Endothelial cell of umbilical vein (primary cell): ENCODE data around the gene TBC1D7. TPM values are rescaled to one million over a fixed set of nuclear protein-coding genes. Genes with fewer than 3 reads are reported as not detected.

Experiments
- BruUV-seq: library from RNA; stranded (reverse); fragments of 400-500 nt; replicated peaks from 2 replicates; lab custom pipeline; 2021; lab: Mats Ljungman, UMichigan
- CTCF ChIA-PET: fragments of 300-600, 350-600 bp; sonication (Branson Sonifier 250); formaldehyde crosslinking; loops from one replicate; lab custom pipeline; 2021; ENCODE audit warnings: antibody characterized with exemption, inconsistent platforms; lab: Charles Lee
- POLR2A ChIA-PET: fragments of 300-600, 350-600 bp; sonication (Branson Sonifier 250); formaldehyde crosslinking; loops from one replicate; lab custom pipeline; 2021; ENCODE audit warnings: antibody characterized with exemption, inconsistent platforms; lab: Charles Lee
- DNase-seq: peaks from one replicate; pipeline ENCODE4 v3.0.0-alpha.2; 2011; ENCODE audit warnings: low read depth, low spot score
- FAIRE-seq: peaks from 2 replicates; lab custom pipeline; 2011; peaks lifted over from hg19 to GRCh38; lab: Jason Lieb, UNC
- H2AFZ ChIP-seq: 2 replicates; pipeline ENCODE4 v1.6.0; 2012; ENCODE audit warnings: low read depth, low read length, control low read depth, inconsistent platforms
- H3K27ac ChIP-seq: 2 replicates; pipeline ENCODE4 v1.5.1; 2011; ENCODE audit warnings: low read depth, mild to moderate bottlenecking, control low read depth, low read length, moderate library complexity; ENCODE audit not compliant: insufficient read depth
- H3K27me3 ChIP-seq, 2 experiments: 2 replicates each; pipeline versions ENCODE4 v1.6.0 to v1.6.1; 2011; ENCODE audit warnings: low read length in 2 of 2, mixed read lengths in 1 of 2; ENCODE audit not compliant: control insufficient read depth in 2 of 2, insufficient read depth in 2 of 2
- H3K36me3 ChIP-seq, 2 experiments: 2 replicates in 1 of 2; 3 replicates in 1 of 2; pipeline ENCODE4 v1.5.1; 2011; ENCODE audit warnings: low read length in 2 of 2, mild to moderate bottlenecking in 1 of 2, moderate library complexity in 1 of 2; ENCODE audit not compliant: control insufficient read depth in 2 of 2, insufficient read depth in 2 of 2; ENCODE audit errors: extremely low read depth in 1 of 2
- H3K4me1 ChIP-seq: 3 replicates; pipeline ENCODE4 v1.5.1; 2011; ENCODE audit warnings: mild to moderate bottlenecking, low read length; ENCODE audit not compliant: control insufficient read depth, insufficient read depth; ENCODE audit errors: extremely low read depth
- H3K4me2 ChIP-seq: 2 replicates; pipeline ENCODE4 v1.6.1; 2011; ENCODE audit warnings: low read length, control low read depth, mixed read lengths; ENCODE audit not compliant: insufficient read depth
- H3K4me3 ChIP-seq, 3 experiments: fragments of 200-600 bp in 1 of 3; sonication (generic), shearing (Covaris generic) in 1 of 3; replicated peaks in 1 of 3; 2 replicates each; pipeline ENCODE4 v1.5.1; 2011 to 2016; ENCODE audit warnings: control low read depth in 3 of 3, low read length in 3 of 3, mild to moderate bottlenecking in 2 of 3, inconsistent platforms in 1 of 3, low read depth in 1 of 3, moderate library complexity in 1 of 3; ENCODE audit not compliant: insufficient read depth in 1 of 3
- H3K79me2 ChIP-seq: 2 replicates; pipeline ENCODE4 v1.6.0; 2012; ENCODE audit warnings: low read length, inconsistent platforms; ENCODE audit not compliant: control insufficient read depth, insufficient read depth
- H3K9ac ChIP-seq: replicated peaks from 2 replicates; pipeline ENCODE3; 2011; ENCODE audit warnings: low read length, control low read depth; ENCODE audit not compliant: insufficient read depth; ENCODE audit errors: extremely low read depth
- H3K9me1 ChIP-seq: replicated peaks from 3 replicates; pipeline ENCODE4 v1.6.0; 2011; ENCODE audit warnings: mild to moderate bottlenecking, low read length; ENCODE audit not compliant: control insufficient read depth, insufficient read depth; ENCODE audit errors: extremely low read depth
- H3K9me3 ChIP-seq: replicated peaks from 2 replicates; pipeline ENCODE4 v1.5.1; 2012; ENCODE audit warnings: low read length, inconsistent platforms; ENCODE audit not compliant: control insufficient read depth, insufficient read depth
- H4K20me1 ChIP-seq: replicated peaks from 2 replicates; pipeline ENCODE3; 2011; ENCODE audit warnings: mild to moderate bottlenecking, low read length; ENCODE audit not compliant: control insufficient read depth, insufficient read depth; ENCODE audit errors: extremely low read depth
- POLR2AphosphoS5 ChIP-seq: IDR thresholded peaks from 2 replicates; pipeline ENCODE4 v1.6.1; 2012; ENCODE audit warnings: low read depth, mild to moderate bottlenecking, control low read depth, low read length, moderate library complexity; ENCODE audit not compliant: insufficient read depth
- dilution Hi-C: fragments of 300-500 bp; cut with MboI; formaldehyde crosslinking; loops from one replicate; pipeline ENCODE4 v1.15.0; 2019; ENCODE audit warnings: low sequenced_read_pairs; ENCODE audit not compliant: extremely low pct_ligation_motif_present
- intact Hi-C: fragments of 100-400 bp; cut with micrococcal nuclease; formaldehyde crosslinking; loops from one replicate; pipeline ENCODE4 v1.10.0; 2022
- polyA plus RNA-seq, 4 experiments: library from polyadenylated mRNA; depleted of rRNA in 3 of 4; stranded (reverse) in 3 of 4; unstranded in 1 of 4; fragments of >200 nt; gene quantifications; 2 replicates each; pipeline versions ENCODE4 v1.2.1 to v1.2.3, GENCODE V29; 2011 to 2012; ENCODE audit warnings: missing spikeins in 1 of 4
- total RNA-seq: library from RNA; stranded (reverse); gene quantifications from 2 replicates; pipeline ENCODE4 v1.2.3, GENCODE V29; 2021
- TF ChIP-seq, protein P1 (sequence below), 2 donors: IDR thresholded peaks; 1 replicate in 1 of 2; 2 replicates in 1 of 2; pipeline ENCODE4 v1.5.1; 2011; ENCODE audit warnings: low read length in 2 of 2, mild to moderate bottlenecking in 2 of 2, moderate library complexity in 2 of 2, control low read depth in 1 of 2, inconsistent platforms in 1 of 2, low read depth in 1 of 2; ENCODE audit not compliant: insufficient read depth in 1 of 2; ENCODE audit errors: extremely low read depth in 1 of 2

The TBC1D7 gene
- total and polyA plus RNA-seq, 2 donors (not counting 3 experiments of a cell fraction or from before 2014, with no cell fraction given): 26.6 to 28.1 TPM

DNA sequence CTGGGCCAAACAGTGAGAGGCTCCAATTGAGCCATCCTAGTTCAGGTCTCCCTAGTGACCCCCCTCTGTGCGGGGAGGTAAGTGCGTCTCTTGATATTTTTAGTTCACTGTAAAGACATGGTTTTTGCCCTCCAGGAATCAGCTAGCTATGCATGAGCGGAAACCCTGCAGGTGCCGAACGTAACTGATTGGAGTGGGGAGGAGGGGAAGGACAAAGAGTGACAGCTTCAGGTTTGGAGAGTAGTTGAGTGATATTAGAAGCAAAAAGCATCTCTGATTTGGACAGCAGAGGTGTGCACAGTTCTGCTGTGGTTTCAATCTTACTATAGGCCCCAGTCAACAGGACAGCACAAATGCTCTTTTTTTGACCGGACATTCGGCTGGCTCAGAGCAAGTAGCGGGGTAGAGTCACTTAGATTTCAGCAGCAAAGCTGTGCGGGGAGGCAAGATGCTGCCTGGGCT lies 31.8 kb downstream of the TBC1D7 start:
- no peak overlapping the region for H3K4me3 ChIP-seq
- BruUV-seq: no TSS peak
- peaks cover 0 to 11% of the 10 kb centered on the region in 2 experiments for H3K36me3 ChIP-seq
- H4K20me1 ChIP-seq: no peaks in the 10 kb centered on the region
- H3K79me2 ChIP-seq: no peaks in the 10 kb centered on the region
- TF ChIP-seq, protein P1, sequence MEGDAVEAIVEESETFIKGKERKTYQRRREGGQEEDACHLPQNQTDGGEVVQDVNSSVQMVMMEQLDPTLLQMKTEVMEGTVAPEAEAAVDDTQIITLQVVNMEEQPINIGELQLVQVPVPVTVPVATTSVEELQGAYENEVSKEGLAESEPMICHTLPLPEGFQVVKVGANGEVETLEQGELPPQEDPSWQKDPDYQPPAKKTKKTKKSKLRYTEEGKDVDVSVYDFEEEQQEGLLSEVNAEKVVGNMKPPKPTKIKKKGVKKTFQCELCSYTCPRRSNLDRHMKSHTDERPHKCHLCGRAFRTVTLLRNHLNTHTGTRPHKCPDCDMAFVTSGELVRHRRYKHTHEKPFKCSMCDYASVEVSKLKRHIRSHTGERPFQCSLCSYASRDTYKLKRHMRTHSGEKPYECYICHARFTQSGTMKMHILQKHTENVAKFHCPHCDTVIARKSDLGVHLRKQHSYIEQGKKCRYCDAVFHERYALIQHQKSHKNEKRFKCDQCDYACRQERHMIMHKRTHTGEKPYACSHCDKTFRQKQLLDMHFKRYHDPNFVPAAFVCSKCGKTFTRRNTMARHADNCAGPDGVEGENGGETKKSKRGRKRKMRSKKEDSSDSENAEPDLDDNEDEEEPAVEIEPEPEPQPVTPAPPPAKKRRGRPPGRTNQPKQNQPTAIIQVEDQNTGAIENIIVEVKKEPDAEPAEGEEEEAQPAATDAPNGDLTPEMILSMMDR (IDR thresholded peaks at IDR 0.05; ENCODE audit: extremely low read depth in 1 of 2, insufficient read depth in 1 of 2, low read depth in 1 of 2, low read length in 2 of 2): no peak
- H3K4me2 ChIP-seq: no peak overlapping the region
- no peak for DNase-seq
- FAIRE-seq: no peak
- H3K9ac ChIP-seq: no peak overlapping the region
- no peaks in the 10 kb centered on the region for H3K9me3 ChIP-seq
- H3K9me1 ChIP-seq: no peaks in the 10 kb centered on the region
- POLR2A ChIA-PET: no interaction called here
- CTCF ChIA-PET: interaction anchor here (2.6 kb wide), 1 partner anchor 385 kb away, joined by 7 read pairs; no protein-coding TSS in a partner anchor
- no peaks in the 10 kb centered on the region for H3K27me3 ChIP-seq
- no peak overlapping the region for H2AFZ ChIP-seq
- H3K27ac ChIP-seq: no peak overlapping the region
- intact Hi-C loops (no loop called here), dilution Hi-C loops (no loop called here)
- H3K4me1 ChIP-seq: no peaks in the 10 kb centered on the region

DNA sequence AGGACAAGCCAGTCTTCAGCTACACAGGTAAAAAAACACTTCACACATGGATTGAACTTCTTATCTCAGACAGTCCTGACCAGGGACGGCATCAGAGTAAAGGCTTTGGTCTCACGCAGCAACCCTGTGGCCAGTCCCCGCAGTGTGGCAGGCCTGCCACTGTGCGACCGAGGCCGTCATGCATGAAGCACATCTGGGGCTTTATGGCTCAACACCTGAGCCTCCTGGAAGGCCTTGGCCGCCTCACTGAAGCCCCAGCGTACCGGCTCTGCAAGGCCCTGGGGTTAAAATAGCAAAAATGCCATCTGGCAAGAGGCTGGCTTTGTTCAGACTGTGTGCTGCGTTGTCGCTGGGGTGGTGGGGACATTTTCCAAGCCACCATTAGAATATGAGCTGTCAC lies 32.8 kb downstream of the TBC1D7 start:
- Histone ChIP-seq H4K20me1 (no peaks in the 10 kb centered on the region), H3K27ac (no peak overlapping the region), H3K9ac (no peak overlapping the region), H3K4me1 (no peaks in the 10 kb centered on the region), H3K4me3 (no peak overlapping the region), H3K9me1 (no peaks in the 10 kb centered on the region), H3K4me2 (no peak overlapping the region), H3K36me3 (peaks cover 2 to 11% of the 10 kb centered on the region in 2 experiments), H3K27me3 (no peaks in the 10 kb centered on the region), H3K9me3 (no peaks in the 10 kb centered on the region), H2AFZ (no peak overlapping the region), H3K79me2 (no peaks in the 10 kb centered on the region)
- dilution Hi-C loops (no loop called here), intact Hi-C loops (no loop called here)
- CTCF ChIA-PET: no interaction called here
- no peak for DNase-seq
- POLR2A ChIA-PET: no interaction called here
- FAIRE-seq: no peak
- TF ChIP-seq POLR2AphosphoS5: no peak
- no TSS peak for BruUV-seq
